Vagina (tissue), 2 donors: ENCODE data around the gene RAB3IL1. TPM values are rescaled to one million over a fixed set of nuclear protein-coding genes. Genes with fewer than 3 reads are reported as not detected.

Experiments
- DNase-seq, 2 donors: peaks; one replicate each; pipeline ENCODE4 v3.0.0-alpha.2; 2017; ENCODE audit errors: extremely low spot score in 2 of 2
- H3K27ac ChIP-seq: fragments of 200-600 bp; sonication (generic); one replicate; pipeline ENCODE4 v1.5.1; 2019
- H3K27me3 ChIP-seq: fragments of 200-600 bp; sonication (generic); one replicate; pipeline ENCODE4 v1.5.1; 2019
- H3K36me3 ChIP-seq, 2 donors: fragments of 200-600 bp; sonication (generic); one replicate each; pipeline ENCODE4 v1.5.1; 2017 to 2019
- H3K4me1 ChIP-seq: fragments of 200-600 bp; sonication (generic); one replicate; pipeline ENCODE4 v1.5.1; 2019
- H3K4me3 ChIP-seq, 2 donors: fragments of 200-600 bp; sonication (generic); 1 replicate in 1 of 2; 2 replicates in 1 of 2; pipeline ENCODE4 v1.5.1; 2016 to 2019
- H3K9me3 ChIP-seq: fragments of 200-600 bp; sonication (generic); one replicate; pipeline ENCODE4 v1.5.1; 2019
- POLR2A ChIP-seq, 2 donors: fragments of 450-650 bp; IDR thresholded peaks; one replicate each; pipeline ENCODE4 v1.6.1; 2017; ENCODE audit warnings: antibody characterized with exemption in 2 of 2, mild to moderate bottlenecking in 2 of 2, moderate library complexity in 2 of 2
- POLR2AphosphoS5 ChIP-seq, 2 donors: sonication (generic); formaldehyde crosslinking; IDR thresholded peaks; one replicate each; pipeline ENCODE4 v1.9.0; 2017; ENCODE audit warnings: antibody characterized with exemption in 2 of 2, mild to moderate bottlenecking in 2 of 2, low read depth in 1 of 2; ENCODE audit not compliant: insufficient read depth in 1 of 2
- intact Hi-C: fragments of 100-400 bp; cut with DNase I; formaldehyde crosslinking; loops from one replicate; pipeline ENCODE4 v1.15.1; 2023
- total RNA-seq: library from RNA; depleted of rRNA; stranded (reverse); fragments of >200 nt; gene quantifications from one replicate; pipeline ENCODE4 v1.2.3, GENCODE V29; 2016
- TF ChIP-seq, protein P1 (sequence below), 3 experiments: fragments of 450-650 bp in 2 of 3; fragments of 200-600 bp in 1 of 3; sonication (generic) in 1 of 3; IDR thresholded peaks; one replicate each; pipeline ENCODE4 v1.5.1; 2017 to 2019; ENCODE audit warnings: antibody characterized with exemption in 3 of 3, mild to moderate bottlenecking in 2 of 3, moderate library complexity in 2 of 3

Gene RAB3IL1
- total RNA-seq, 1 donor from 2014 or later: 32.2 TPM

DNA sequence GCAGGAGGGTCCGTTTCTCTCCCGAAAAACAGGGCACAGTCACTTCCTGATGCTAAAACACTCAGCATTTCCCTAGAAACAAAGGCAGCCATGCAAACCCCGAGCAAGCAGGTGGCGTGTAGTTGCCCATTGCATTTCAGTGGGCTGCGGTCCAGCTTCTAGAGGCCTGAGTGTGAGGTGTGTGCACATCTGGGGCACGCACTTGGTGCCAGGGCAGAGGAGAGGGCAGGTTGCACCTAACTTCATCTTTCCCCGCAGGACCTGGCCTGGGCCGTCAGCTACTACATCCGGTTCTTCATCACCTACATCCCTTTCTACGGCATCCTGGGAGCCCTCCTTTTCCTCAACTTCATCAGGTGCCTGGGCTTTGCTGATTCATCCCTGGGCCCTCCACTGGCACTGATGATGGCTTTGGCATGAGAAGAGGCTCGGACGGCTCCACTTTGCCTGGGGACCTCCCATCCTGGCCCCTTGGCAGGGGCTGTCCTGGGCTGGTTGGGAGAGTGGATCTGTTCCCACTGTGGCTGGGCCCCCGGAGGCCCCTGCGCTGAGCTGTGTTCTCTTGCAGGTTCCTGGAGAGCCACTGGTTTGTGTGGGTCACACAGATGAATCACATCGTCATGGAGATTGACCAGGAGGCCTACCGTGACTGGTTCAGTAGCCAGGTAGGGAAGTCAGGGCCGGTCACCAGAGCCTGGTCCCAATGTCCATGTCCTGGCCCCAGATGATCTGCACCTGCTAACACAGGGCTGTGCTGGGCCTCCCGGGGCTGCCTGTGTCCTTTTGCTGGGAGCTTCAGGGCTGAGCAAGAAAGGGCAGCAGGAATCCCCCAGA lies 54.4 kb downstream of the RAB3IL1 start:
- DNase-seq: no peak
- H3K27me3 ChIP-seq: no peaks in the 10 kb centered on the region
- TF ChIP-seq POLR2A (IDR thresholded peaks at IDR 0.05) (no peak), POLR2AphosphoS5 (IDR thresholded peaks at IDR 0.05; ENCODE audit: insufficient read depth in 1 of 2, low read depth in 1 of 2) (no peak)
- TF ChIP-seq, protein P1, sequence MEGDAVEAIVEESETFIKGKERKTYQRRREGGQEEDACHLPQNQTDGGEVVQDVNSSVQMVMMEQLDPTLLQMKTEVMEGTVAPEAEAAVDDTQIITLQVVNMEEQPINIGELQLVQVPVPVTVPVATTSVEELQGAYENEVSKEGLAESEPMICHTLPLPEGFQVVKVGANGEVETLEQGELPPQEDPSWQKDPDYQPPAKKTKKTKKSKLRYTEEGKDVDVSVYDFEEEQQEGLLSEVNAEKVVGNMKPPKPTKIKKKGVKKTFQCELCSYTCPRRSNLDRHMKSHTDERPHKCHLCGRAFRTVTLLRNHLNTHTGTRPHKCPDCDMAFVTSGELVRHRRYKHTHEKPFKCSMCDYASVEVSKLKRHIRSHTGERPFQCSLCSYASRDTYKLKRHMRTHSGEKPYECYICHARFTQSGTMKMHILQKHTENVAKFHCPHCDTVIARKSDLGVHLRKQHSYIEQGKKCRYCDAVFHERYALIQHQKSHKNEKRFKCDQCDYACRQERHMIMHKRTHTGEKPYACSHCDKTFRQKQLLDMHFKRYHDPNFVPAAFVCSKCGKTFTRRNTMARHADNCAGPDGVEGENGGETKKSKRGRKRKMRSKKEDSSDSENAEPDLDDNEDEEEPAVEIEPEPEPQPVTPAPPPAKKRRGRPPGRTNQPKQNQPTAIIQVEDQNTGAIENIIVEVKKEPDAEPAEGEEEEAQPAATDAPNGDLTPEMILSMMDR (IDR thresholded peaks at IDR 0.05): no peak
- no peaks in the 10 kb centered on the region for H3K9me3 ChIP-seq
- no peak overlapping the region for H3K27ac ChIP-seq
- no peak overlapping the region for H3K4me3 ChIP-seq
- intact Hi-C loops: no loop called here
- H3K36me3 ChIP-seq: peaks cover 0 to 8% of the 10 kb centered on the region in 2 donors
- H3K4me1 ChIP-seq: peaks cover 6% of the 10 kb centered on the region

DNA sequence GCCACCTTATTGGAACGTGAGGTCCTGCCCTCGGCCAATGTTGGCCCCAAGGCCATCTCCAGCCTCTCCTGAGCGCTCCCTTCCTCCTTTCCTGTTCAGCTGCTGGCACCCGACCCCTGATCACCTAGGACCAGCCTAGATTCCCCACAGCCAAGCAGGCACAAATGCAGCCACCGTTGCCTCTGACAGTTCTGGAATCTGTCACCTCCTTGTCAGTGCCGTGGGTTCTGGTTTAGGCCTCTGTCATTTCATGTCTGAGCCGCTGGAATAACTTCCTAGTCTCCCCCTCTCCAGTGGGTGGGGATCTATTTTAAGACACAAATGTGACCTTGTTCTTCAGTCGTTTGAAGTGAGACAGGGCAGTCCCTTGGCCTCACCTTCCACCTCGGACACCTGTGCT lies 55.7 kb downstream of the RAB3IL1 start:
- no peak for DNase-seq
- no peak overlapping the region for H3K4me3 ChIP-seq
- intact Hi-C loops: no loop called here
- no peaks in the 10 kb centered on the region for H3K9me3 ChIP-seq
- peaks cover 6% of the 10 kb centered on the region for H3K4me1 ChIP-seq
- H3K27ac ChIP-seq: no peak overlapping the region
- TF ChIP-seq, protein P1 (IDR thresholded peaks at IDR 0.05): no peak
- TF ChIP-seq POLR2AphosphoS5 (IDR thresholded peaks at IDR 0.05; ENCODE audit: insufficient read depth in 1 of 2, low read depth in 1 of 2): no peak
- TF ChIP-seq POLR2A (IDR thresholded peaks at IDR 0.05): no peak
- H3K36me3 ChIP-seq: peaks cover 0 to 17% of the 10 kb centered on the region in 2 donors
- H3K27me3 ChIP-seq: no peaks in the 10 kb centered on the region

DNA sequence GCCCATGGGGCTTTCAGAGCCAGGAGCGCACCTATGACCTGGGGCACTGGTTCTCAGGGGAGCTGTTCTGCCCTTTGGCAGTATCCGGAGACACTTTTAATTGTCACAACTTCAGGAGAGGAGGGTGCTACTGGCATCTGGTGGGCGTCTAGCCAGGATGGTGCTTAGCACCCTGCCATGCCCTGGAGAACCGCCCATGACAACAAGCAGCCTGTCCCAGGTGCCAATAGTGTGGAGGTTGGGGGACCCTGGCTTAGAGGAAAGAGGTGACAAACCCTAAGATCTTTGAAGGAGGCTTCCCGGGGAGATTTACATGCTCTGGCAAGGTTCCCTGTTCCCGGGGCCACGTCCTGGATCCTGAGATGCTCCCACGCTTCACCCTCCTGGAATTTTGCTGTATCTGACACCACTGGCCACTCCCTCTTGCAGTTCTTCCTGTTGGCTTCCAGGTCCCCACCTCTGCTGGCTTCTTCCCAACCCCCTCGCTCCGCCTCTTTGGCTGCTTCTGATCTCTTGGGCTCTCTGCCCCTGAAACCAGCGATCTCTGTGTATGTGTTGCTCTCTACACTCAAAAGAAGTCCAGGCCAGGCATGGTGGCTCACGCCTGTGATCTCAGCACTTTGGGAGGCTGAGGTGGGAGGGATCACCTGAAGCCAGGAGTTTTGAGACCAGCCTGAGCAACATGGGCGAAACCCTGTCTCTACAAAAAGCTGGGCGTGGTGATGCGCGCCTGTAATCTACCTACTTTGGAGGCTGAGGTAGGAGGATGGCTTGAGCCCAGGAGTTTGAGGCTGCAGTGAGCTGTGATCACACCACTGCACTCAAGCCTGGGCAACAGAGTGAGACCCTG lies 57.1 kb downstream of the RAB3IL1 start:
- DNase-seq: no peak

DNA sequence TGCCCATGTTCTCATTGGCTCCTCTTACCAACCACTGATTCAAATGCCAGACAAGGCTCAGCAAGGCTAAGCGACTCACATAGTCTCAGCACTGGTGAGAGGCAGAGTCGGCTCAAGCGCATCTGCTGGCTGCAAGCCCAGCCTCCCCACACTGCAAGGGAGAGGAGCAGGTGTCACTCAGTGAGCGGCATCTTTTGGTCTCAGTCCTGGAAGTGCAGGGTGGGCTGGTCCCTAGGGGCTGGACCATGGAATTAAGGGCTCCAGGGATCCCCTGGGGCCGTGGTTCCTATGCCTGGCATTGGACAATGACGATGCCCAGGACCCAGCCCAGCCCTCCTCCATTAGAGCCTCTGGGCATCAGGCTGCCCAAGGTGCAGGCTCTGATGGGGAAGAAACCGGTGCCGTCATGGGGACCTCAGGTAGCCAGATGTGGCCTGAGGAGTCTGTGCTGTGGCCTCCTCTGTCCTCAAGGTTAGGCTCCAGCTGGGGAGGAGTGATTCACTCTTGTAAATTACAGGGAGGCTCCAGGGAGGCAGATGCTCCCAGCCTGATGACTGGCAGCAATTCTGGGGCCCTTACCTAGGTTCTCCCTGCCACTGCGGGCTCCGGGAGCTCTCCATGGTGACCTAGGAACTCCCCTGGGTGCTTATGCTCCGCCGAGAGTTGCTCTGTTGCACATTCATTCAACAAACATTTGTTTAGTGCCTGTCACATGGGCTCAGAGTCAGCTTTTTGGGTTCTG lies 61.3 kb downstream of the RAB3IL1 start:
- no peak overlapping the region for H3K4me3 ChIP-seq
- DNase-seq: no peak
- no peaks in the 10 kb centered on the region for H3K27me3 ChIP-seq
- TF ChIP-seq, protein P1 (IDR thresholded peaks at IDR 0.05): no peak
- TF ChIP-seq POLR2A (IDR thresholded peaks at IDR 0.05) (no peak), POLR2AphosphoS5 (IDR thresholded peaks at IDR 0.05; ENCODE audit: insufficient read depth in 1 of 2, low read depth in 1 of 2) (no peak)
- H3K36me3 ChIP-seq: peaks cover 0 to 11% of the 10 kb centered on the region in 2 donors
- no peak overlapping the region for H3K27ac ChIP-seq
- intact Hi-C loops: no loop called here
- H3K4me1 ChIP-seq: peaks cover 6% of the 10 kb centered on the region
- no peaks in the 10 kb centered on the region for H3K9me3 ChIP-seq

More for the DNA sequence above, 57.1 kb downstream of the RAB3IL1 start:
- Histone ChIP-seq H3K9me3 (no peaks in the 10 kb centered on the region), H3K4me1 (peaks cover 6% of the 10 kb centered on the region), H3K27me3 (no peaks in the 10 kb centered on the region), H3K36me3 (peaks cover 0 to 17% of the 10 kb centered on the region in 2 donors), H3K4me3 (no peak overlapping the region), H3K27ac (no peak overlapping the region)
- intact Hi-C loops: no loop called here
- TF ChIP-seq POLR2A (IDR thresholded peaks at IDR 0.05): no peak
- no peak for TF ChIP-seq POLR2AphosphoS5 (IDR thresholded peaks at IDR 0.05; ENCODE audit: insufficient read depth in 1 of 2, low read depth in 1 of 2)
- TF ChIP-seq, protein P1 (IDR thresholded peaks at IDR 0.05): no peak
